ENCODE results near the gene ALDH1L2.
A peak's percentile ranks its signal among the peaks of the same experiment; 100 is the strongest.

ALDH1L2 gene

DNA sequence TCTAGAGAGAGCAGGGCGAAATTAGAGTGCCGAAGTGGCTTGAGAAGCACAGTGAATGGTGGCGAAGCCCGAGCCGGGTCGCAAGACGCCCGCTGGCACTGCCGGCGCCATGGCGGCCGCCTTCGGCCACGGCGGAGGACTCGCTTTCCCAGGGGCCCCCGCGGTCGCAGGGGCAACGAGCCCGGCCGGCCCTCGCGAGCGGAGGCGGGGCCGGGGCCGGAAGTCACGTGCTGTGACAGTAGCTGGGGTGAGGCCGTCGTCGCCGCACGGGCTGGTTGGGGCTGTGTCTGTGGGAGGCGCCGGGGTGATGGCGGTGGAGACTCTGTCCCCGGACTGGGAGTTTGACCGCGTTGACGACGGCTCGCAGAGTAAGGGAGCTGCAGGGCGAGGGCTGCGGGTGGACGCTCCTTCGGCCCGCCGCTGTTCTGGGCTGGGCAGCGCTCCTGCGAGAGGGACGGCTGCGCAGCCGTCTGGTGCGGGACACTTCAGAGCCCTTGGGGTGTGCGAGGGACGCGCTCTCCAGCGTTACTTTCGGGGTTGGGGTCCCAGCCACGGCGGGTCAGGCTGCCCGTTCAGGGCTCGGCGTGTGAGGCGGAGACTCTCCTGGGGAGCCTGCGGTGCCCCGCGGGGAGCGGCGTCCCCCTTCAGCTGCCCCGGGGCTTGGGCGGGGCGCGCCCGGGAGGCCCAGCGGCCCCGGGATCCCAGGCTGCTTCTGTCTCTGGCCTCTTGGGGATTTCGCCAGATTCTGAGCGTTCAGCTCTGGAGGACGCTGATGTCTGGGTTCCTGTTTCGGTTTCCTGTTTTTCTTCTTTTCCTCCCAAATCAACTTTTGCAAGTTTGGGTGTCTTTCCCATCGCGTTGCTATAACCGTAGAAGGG is 23.5 kb upstream of the ALDH1L2 start, which contains the start of gene WASHC4 (continued):
- TF ChIP-seq ZNF843 (tag by site-specific recombination; IDR thresholded peaks at IDR 0.05): peak; percentile 78
- no peak for TF ChIP-seq ZNF16 (tag by site-specific recombination; IDR thresholded peaks at IDR 0.05; ENCODE audit: low read depth)
- TF ChIP-seq ZNF292 (tag by site-specific recombination; IDR thresholded peaks at IDR 0.05; ENCODE audit: borderline replicate concordance, low read depth): no peak
- peak; percentile 79 for TF ChIP-seq KLF10 (tag by site-specific recombination; IDR thresholded peaks at IDR 0.05)
- no peak for TF ChIP-seq ZNF426 (tag by site-specific recombination; IDR thresholded peaks at IDR 0.05)
- TF ChIP-seq ZNF155 (tag by site-specific recombination; IDR thresholded peaks at IDR 0.05): no peak
- TF ChIP-seq ZNF830 (tag by site-specific recombination; IDR thresholded peaks at IDR 0.05; ENCODE audit: low read depth): no peak
- TF ChIP-seq ZNF544 (tag by site-specific recombination; IDR thresholded peaks at IDR 0.05): no peak
- TF ChIP-seq ZNF571 (tag by site-specific recombination; IDR thresholded peaks at IDR 0.05): no peak
- TF ChIP-seq ZNF600 (tag by site-specific recombination; IDR thresholded peaks at IDR 0.05): peak; percentile 92
- no peak for TF ChIP-seq ZNF514 (tag by site-specific recombination; IDR thresholded peaks at IDR 0.05)
- TF ChIP-seq ZNF341 (tag by site-specific recombination; IDR thresholded peaks at IDR 0.05; ENCODE audit: low read depth): no peak; the same call in none of the 2 replicates
- TF ChIP-seq ZNF248 (tag by site-specific recombination; IDR thresholded peaks at IDR 0.05): no peak
- TF ChIP-seq ZNF239 (tag by site-specific recombination; IDR thresholded peaks at IDR 0.05): 0 out of 2 replicates have a peak, but pooled peaks have one; percentile 76
- TF ChIP-seq ZNF555 (tag by site-specific recombination; conservative IDR thresholded peaks at IDR 0.05): no peak
- TF ChIP-seq ZNF610 (tag by site-specific recombination; IDR thresholded peaks at IDR 0.05; ENCODE audit: borderline replicate concordance): peak; percentile 88; the same call in 1 of the 2 replicates
- no peak for TF ChIP-seq ZNF654 (tag by site-specific recombination; IDR thresholded peaks at IDR 0.05; ENCODE audit: low read depth)
- TF ChIP-seq ZNF335 (tag by site-specific recombination; conservative IDR thresholded peaks at IDR 0.05): peak; percentile 74
- TF ChIP-seq ZFP37 (tag by site-specific recombination; IDR thresholded peaks at IDR 0.05): peak; percentile 81
- TF ChIP-seq, protein P1, sequence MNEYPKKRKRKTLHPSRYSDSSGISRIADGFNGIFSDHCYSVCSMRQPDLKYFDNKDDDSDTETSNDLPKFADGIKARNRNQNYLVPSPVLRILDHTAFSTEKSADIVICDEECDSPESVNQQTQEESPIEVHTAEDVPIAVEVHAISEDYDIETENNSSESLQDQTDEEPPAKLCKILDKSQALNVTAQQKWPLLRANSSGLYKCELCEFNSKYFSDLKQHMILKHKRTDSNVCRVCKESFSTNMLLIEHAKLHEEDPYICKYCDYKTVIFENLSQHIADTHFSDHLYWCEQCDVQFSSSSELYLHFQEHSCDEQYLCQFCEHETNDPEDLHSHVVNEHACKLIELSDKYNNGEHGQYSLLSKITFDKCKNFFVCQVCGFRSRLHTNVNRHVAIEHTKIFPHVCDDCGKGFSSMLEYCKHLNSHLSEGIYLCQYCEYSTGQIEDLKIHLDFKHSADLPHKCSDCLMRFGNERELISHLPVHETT (tag by site-specific recombination; IDR thresholded peaks at IDR 0.05): no peak
- TF ChIP-seq ZNF114 (tag by site-specific recombination; IDR thresholded peaks at IDR 0.05): no peak
- peak; percentile 86 for TF ChIP-seq KLF16 (tag by site-specific recombination; IDR thresholded peaks at IDR 0.05)
- no peak for TF ChIP-seq ZNF138 (tag by site-specific recombination; IDR thresholded peaks at IDR 0.05; ENCODE audit: borderline replicate concordance)
- TF ChIP-seq ZNF202 (tag by site-specific recombination; IDR thresholded peaks at IDR 0.05; ENCODE audit: borderline replicate concordance): no peak
- no peak for TF ChIP-seq SCRT2 (tag by site-specific recombination; IDR thresholded peaks at IDR 0.05)
- no peak for TF ChIP-seq ZNF658 (tag by site-specific recombination; IDR thresholded peaks at IDR 0.05)
- peak; percentile 71; the same call in 1 of the 2 replicates for TF ChIP-seq KLF7 (tag by site-specific recombination; IDR thresholded peaks at IDR 0.05; ENCODE audit: borderline replicate concordance)
- no peak for TF ChIP-seq ZNF174 (tag by site-specific recombination; IDR thresholded peaks at IDR 0.05)
- TF ChIP-seq ZNF211 (tag by site-specific recombination; IDR thresholded peaks at IDR 0.05; ENCODE audit: low read depth): no peak
- TF ChIP-seq, protein P2, sequence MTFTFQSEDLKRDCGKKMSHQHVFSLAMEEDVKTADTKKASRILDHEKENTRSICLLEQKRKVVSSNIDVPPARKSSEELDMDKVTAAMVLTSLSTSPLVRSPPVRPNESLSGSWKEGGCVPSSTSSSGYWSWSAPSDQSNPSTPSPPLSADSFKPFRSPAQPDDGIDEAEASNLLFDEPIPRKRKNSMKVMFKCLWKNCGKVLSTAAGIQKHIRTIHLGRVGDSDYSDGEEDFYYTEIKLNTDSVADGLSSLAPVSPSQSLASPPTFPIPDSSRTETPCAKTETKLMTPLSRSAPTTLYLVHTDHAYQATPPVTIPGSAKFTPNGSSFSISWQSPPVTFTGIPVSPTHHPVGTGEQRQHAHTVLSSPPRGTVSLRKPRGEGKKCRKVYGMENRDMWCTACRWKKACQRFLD (tag by site-specific recombination; IDR thresholded peaks at IDR 0.05): no peak
- TF ChIP-seq GLIS1 (tag by site-specific recombination; IDR thresholded peaks at IDR 0.05): peak; percentile 92
- no peak for TF ChIP-seq ZNF596 (tag by site-specific recombination; IDR thresholded peaks at IDR 0.05)
- no peak for TF ChIP-seq ZNF350 (tag by site-specific recombination; IDR thresholded peaks at IDR 0.05)
- TF ChIP-seq, protein P3, sequence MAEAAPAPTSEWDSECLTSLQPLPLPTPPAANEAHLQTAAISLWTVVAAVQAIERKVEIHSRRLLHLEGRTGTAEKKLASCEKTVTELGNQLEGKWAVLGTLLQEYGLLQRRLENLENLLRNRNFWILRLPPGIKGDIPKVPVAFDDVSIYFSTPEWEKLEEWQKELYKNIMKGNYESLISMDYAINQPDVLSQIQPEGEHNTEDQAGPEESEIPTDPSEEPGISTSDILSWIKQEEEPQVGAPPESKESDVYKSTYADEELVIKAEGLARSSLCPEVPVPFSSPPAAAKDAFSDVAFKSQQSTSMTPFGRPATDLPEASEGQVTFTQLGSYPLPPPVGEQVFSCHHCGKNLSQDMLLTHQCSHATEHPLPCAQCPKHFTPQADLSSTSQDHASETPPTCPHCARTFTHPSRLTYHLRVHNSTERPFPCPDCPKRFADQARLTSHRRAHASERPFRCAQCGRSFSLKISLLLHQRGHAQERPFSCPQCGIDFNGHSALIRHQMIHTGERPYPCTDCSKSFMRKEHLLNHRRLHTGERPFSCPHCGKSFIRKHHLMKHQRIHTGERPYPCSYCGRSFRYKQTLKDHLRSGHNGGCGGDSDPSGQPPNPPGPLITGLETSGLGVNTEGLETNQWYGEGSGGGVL (tag by site-specific recombination; IDR thresholded peaks at IDR 0.05): 0 out of 2 replicates have a peak, but pooled peaks have one; percentile 27
- TF ChIP-seq, protein P4, sequence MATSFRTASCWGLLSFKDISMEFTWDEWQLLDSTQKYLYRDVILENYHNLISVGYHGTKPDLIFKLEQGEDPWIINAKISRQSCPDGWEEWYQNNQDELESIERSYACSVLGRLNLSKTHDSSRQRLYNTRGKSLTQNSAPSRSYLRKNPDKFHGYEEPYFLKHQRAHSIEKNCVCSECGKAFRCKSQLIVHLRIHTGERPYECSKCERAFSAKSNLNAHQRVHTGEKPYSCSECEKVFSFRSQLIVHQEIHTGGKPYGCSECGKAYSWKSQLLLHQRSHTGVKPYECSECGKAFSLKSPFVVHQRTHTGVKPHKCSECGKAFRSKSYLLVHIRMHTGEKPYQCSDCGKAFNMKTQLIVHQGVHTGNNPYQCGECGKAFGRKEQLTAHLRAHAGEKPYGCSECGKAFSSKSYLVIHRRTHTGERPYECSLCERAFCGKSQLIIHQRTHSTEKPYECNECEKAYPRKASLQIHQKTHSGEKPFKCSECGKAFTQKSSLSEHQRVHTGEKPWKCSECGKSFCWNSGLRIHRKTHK (tag by site-specific recombination; IDR thresholded peaks at IDR 0.05): no peak
- no peak for TF ChIP-seq ZNF548 (tag by site-specific recombination; IDR thresholded peaks at IDR 0.05)

All from HEK293 (cell line).